Measurements from ENCODE around the gene ACTR1B.
"Not testable (repeated sequence)": the region's sequence is repeated elsewhere in the genome, so short reads cannot be mapped to it uniquely, and the experiment has no call there.

ACTR1B gene

DNA sequence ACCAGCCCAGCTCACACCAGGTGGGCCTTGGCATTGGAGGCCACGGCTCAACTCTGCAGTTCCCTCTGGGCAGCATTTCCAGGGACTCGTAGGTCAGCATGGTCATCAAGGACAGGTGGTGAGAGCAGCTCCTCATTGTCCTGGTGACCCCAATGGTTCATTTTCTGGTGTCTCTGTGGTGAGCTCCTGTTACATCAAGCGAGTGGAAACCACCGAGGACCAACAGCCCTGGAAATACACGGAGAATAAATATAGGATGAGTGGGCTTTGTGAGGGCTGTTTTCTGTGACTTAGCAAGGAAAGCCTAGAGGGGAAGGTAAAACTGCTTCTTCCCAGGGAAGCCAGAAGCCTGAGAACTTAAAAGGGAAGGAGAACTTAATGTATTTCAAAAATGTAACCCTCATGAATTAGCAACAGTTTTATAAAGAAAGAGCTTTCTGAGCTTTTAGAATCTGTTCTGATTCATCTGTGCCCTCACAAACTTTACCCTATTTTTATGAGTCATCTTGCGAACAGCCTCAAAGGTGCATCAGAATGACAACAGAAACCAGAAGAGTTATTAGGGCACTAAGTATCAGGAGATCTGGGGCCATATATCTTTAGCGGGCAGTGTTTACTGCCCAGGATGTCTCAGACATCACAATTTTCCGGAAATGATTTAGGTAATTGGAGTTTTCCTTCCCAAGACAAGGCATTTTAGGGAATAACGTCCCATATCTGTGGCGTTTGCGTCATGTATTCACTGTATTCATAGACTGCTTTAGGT lies 24.4 kb upstream of the ACTR1B start:
- TF ChIP-seq, protein P1, sequence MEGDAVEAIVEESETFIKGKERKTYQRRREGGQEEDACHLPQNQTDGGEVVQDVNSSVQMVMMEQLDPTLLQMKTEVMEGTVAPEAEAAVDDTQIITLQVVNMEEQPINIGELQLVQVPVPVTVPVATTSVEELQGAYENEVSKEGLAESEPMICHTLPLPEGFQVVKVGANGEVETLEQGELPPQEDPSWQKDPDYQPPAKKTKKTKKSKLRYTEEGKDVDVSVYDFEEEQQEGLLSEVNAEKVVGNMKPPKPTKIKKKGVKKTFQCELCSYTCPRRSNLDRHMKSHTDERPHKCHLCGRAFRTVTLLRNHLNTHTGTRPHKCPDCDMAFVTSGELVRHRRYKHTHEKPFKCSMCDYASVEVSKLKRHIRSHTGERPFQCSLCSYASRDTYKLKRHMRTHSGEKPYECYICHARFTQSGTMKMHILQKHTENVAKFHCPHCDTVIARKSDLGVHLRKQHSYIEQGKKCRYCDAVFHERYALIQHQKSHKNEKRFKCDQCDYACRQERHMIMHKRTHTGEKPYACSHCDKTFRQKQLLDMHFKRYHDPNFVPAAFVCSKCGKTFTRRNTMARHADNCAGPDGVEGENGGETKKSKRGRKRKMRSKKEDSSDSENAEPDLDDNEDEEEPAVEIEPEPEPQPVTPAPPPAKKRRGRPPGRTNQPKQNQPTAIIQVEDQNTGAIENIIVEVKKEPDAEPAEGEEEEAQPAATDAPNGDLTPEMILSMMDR (IDR thresholded peaks at IDR 0.05): no peak
- no peak for TF ChIP-seq ZFX (IDR thresholded peaks at IDR 0.05; ENCODE audit: borderline replicate concordance)
- no peak overlapping the region for H3K27ac ChIP-seq

DNA sequence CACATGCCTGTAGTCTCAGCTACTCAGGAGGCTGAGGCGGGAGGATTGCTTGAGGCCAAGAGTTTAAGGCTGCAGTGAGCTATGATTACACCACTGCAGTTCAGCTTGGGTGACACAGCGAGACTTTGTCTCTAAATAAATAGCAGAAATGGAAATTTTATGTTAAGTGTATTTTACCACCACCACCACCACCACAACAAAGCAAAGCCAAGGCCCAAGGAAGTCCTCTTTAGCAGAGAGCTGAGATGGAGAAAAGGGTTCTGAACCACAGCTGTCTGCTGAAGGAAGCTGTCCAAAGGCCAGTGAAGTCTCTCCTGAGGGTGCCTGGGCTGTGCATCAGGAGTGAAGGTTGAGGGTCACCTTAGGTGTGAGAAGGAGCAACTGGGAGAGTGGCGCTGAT lies 23.4 kb upstream of the ACTR1B start:
- not testable (repeated sequence) for H3K27ac ChIP-seq

DNA sequence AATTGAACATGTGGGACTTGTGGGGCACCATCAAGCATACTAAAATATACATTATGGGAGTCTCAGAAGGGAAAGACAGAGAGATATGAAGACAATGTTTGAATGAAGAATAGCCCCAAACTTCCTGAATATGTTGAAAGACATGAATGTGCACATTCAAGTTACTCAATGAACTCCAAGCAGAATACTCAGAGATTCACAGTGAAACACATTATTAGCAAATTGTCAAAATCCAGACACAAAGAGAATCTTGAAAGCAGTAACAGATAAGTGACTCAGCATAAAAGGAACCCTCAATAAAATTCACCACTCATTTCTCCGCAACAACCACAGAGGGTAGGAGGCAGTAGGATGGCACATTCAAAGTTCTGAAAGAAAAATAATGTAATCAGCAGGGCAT lies 14.5 kb upstream of the ACTR1B start:
- H3K27ac ChIP-seq: no peak overlapping the region
- TF ChIP-seq, protein P1 (IDR thresholded peaks at IDR 0.05): no peak
- TF ChIP-seq ZFX (IDR thresholded peaks at IDR 0.05; ENCODE audit: borderline replicate concordance): no peak

DNA sequence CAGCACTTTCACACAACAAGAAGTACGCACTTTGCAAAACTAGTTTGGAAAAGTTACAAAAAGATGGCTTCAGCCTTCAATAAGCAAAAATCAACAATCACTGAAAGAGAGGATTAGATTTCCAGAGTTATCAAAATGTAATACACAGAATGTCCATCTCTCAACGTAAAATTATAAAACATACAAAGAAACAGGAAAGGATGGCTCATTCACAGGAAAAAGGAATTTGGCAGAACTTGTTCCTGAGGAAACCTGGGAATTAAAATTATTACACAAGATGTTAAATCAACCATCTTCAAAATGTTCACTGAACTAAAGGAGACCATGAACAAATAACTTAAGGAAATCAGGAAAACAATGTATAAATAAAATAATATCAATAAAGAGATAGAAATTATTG lies 13.6 kb upstream of the ACTR1B start:
- TF ChIP-seq ZFX (IDR thresholded peaks at IDR 0.05; ENCODE audit: borderline replicate concordance): no peak
- TF ChIP-seq, protein P1 (IDR thresholded peaks at IDR 0.05): no peak

DNA sequence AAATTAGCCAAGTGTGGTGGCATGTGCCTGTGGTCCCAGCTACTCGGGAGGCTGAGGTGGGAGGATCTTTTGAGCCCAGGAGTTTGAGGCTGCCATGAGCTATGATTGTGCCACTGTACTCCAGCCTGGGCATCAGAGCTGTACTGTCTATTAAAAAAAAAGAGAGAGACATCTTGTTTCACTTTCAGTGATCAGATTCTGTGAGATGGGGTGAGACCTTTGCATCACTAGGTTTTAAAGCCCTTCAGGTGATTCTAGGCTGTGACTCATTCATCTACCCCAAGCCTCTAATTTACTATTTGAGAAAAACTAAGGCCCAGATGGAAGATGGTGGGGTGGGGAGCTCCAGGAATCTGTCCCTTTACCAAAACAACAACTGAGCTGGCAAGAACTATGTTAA lies 12.8 kb upstream of the ACTR1B start:
- no peak for TF ChIP-seq ZFX (IDR thresholded peaks at IDR 0.05; ENCODE audit: borderline replicate concordance)
- TF ChIP-seq, protein P1 (IDR thresholded peaks at IDR 0.05): no peak
- no peak overlapping the region for H3K27ac ChIP-seq

More for the DNA sequence above, 13.6 kb upstream of the ACTR1B start:
- no peak overlapping the region for H3K27ac ChIP-seq

DNA sequence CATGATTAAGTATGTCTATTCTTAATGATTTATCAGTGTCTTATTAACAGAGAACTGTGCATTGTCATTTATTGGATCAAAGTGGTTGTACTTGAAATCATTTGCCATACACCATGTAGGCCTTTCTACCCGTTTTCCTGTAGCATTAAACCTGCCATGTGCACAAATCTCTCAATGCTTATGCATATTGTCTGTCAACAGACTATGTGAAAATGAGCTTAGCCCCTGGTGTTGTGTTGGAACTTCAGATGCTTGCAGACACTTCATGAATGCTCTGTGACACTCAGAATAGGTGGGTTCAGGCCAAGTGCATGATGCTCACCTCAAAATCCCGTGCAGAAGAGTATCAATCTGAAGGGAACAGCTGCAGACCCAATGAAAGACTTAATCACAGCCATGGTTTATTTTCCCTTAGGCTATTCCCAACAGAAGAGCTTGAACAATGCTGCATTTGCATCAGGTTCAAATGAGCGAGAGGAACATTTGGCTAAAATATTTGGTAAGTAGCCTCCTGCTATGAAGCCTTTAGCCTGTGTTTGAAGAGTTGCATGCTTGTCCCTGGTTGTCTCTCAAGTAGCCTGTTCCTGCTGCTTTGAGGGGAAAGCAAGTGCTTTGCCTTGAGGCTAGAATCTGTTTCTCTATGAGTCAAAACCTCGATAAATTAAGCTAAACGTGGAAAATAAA lies 11.7 kb upstream of the ACTR1B start:
- no peak for TF ChIP-seq ZFX (IDR thresholded peaks at IDR 0.05; ENCODE audit: borderline replicate concordance)
- TF ChIP-seq, protein P1 (IDR thresholded peaks at IDR 0.05): no peak
- H3K27ac ChIP-seq: no peak overlapping the region

DNA sequence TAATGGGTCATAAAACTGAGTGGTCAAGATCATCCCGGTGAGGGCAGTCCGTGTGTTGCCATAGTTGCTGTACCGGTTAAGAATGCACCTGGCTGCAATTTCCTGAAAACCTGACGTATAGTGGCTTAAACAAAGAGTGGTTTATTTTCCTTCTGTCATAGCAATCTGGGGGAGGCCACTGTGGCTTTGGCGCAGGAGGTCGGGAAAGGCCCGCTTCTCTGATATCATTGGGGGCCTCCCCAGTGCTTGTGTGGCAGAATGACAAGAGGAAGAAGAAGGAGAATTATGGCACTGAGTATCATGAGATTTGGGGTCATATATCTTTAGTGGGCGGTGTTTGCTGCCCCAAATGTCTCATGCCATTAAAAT lies 10.1 kb upstream of the ACTR1B start:
- no peak overlapping the region for H3K27ac ChIP-seq
- TF ChIP-seq, protein P1 (IDR thresholded peaks at IDR 0.05): no peak
- no peak for TF ChIP-seq ZFX (IDR thresholded peaks at IDR 0.05; ENCODE audit: borderline replicate concordance)

Measured in 22Rv1 (cell line).